ENCODE measurements around the gene SLC35F6.

- TF ChIP-seq CTCF (IDR thresholded peaks at IDR 0.05) (no peak), POLR2AphosphoS5 (IDR thresholded peaks at IDR 0.05) (no peak)
Measured at GRCh38 chr2:26738481-26738880, 25.6 kb upstream of the SLC35F6 start.

Measured in suprapubic skin (tissue), 3 donors.